IPS DF 6.9 (cell line): Measurements from ENCODE around the gene SRRM1.

ENCODE experiments used
- DNase-seq: peaks from one replicate; pipeline ENCODE4 v3.0.0-alpha.2; 2013; ENCODE audit warnings: low read depth, low spot score
- H3K27ac ChIP-seq: one replicate; pipeline ENCODE4 v1.5.1; 2013; ENCODE audit warnings: low read length, control low read depth
- H3K27me3 ChIP-seq: 2 replicates; pipeline ENCODE4 v1.6.1; 2013; ENCODE audit warnings: mild to moderate bottlenecking, low read length; ENCODE audit not compliant: control insufficient read depth, insufficient read depth
- H3K36me3 ChIP-seq: 2 replicates; pipeline ENCODE4 v1.6.1; 2013; ENCODE audit warnings: low read length; ENCODE audit not compliant: control insufficient read depth, insufficient read depth
- H3K4me1 ChIP-seq: 2 replicates; pipeline ENCODE4 v1.6.1; 2013; ENCODE audit warnings: low read length; ENCODE audit not compliant: control insufficient read depth, insufficient read depth
- H3K4me3 ChIP-seq: 2 replicates; pipeline ENCODE4 v1.5.1; 2013; ENCODE audit warnings: mild to moderate bottlenecking, low read length
- H3K9me3 ChIP-seq: 2 replicates; pipeline ENCODE4 v1.6.1; 2013; ENCODE audit warnings: low read length, inconsistent platforms; ENCODE audit not compliant: control insufficient read depth, insufficient read depth
- WGBS: extraction: QIAGEN DNeasy Blood & Tissue Kit; methylation state at CpG from one replicate; pipeline ENCODE4 v1.1.7; 2013; ENCODE audit warnings: mixed read lengths, missing lambda C conversion rate; ENCODE audit not compliant: insufficient read length, insufficient coverage; 5-methylcytosine and 5-hydroxymethylcytosine counted together

Gene SRRM1

GRCh38 chr1:24620678-24621077 lies 22.4 kb upstream of the SRRM1 start:
- H3K27ac ChIP-seq: no peak overlapping the region
- no peaks in the 10 kb centered on the region for H3K9me3 ChIP-seq
- no peak overlapping the region for H3K4me3 ChIP-seq
- H3K4me1 ChIP-seq: no peaks in the 10 kb centered on the region
- H3K36me3 ChIP-seq: no peaks in the 10 kb centered on the region
- no peak for DNase-seq
- H3K27me3 ChIP-seq: no peaks in the 10 kb centered on the region
- no CpG with 5 or more reads among the region's 5 CpGs for WGBS

- no peak for DNase-seq
- no CpG with 5 or more reads among the region's 5 CpGs for WGBS
- H3K36me3 ChIP-seq: no peaks in the 10 kb centered on the region
- no peak overlapping the region for H3K4me3 ChIP-seq
- no peak overlapping the region for H3K27ac ChIP-seq
- no peaks in the 10 kb centered on the region for H3K27me3 ChIP-seq
- no peaks in the 10 kb centered on the region for H3K4me1 ChIP-seq
- no peaks in the 10 kb centered on the region for H3K9me3 ChIP-seq
Measured at GRCh38 chr1:24621121-24621520, 22.0 kb upstream of the SRRM1 start.

GRCh38 chr1:24622218-24622617 lies 20.9 kb upstream of the SRRM1 start:
- H3K36me3 ChIP-seq: no peaks in the 10 kb centered on the region
- H3K4me3 ChIP-seq: no peak overlapping the region
- no peaks in the 10 kb centered on the region for H3K9me3 ChIP-seq
- no CpG with 5 or more reads among the region's 4 CpGs for WGBS
- no peaks in the 10 kb centered on the region for H3K4me1 ChIP-seq
- no peaks in the 10 kb centered on the region for H3K27me3 ChIP-seq
- no peak for DNase-seq
- H3K27ac ChIP-seq: no peak overlapping the region

- Histone ChIP-seq H3K4me1 (no peaks in the 10 kb centered on the region), H3K36me3 (no peaks in the 10 kb centered on the region), H3K9me3 (no peaks in the 10 kb centered on the region), H3K27me3 (no peaks in the 10 kb centered on the region), H3K27ac (no peak overlapping the region), H3K4me3 (no peak overlapping the region)
- WGBS: no CpG with 5 or more reads among the region's 1 CpG
- DNase-seq: no peak
Measured at GRCh38 chr1:24632832-24633175, 10.3 kb upstream of the SRRM1 start.

GRCh38 chr1:24635195-24635843 lies 7.8 kb upstream of the SRRM1 start:
- no peaks in the 10 kb centered on the region for H3K27me3 ChIP-seq
- no peaks in the 10 kb centered on the region for H3K36me3 ChIP-seq
- H3K9me3 ChIP-seq: no peaks in the 10 kb centered on the region
- H3K4me3 ChIP-seq: no peak overlapping the region
- no peaks in the 10 kb centered on the region for H3K4me1 ChIP-seq
- no CpG with 5 or more reads among the region's 4 CpGs for WGBS
- no peak overlapping the region for H3K27ac ChIP-seq
- no peak for DNase-seq

- no peak for DNase-seq
- Histone ChIP-seq H3K27me3 (no peaks in the 10 kb centered on the region), H3K4me1 (peaks cover 4% of the 10 kb centered on the region), H3K4me3 (no peak overlapping the region), H3K9me3 (no peaks in the 10 kb centered on the region), H3K27ac (no peak overlapping the region), H3K36me3 (no peaks in the 10 kb centered on the region)
- WGBS: no CpG with 5 or more reads among the region's 3 CpGs
Measured at GRCh38 chr1:24636661-24637357, 6.3 kb upstream of the SRRM1 start.

GRCh38 chr1:24639094-24639493 lies 4.0 kb upstream of the SRRM1 start:
- Histone ChIP-seq H3K9me3 (no peaks in the 10 kb centered on the region), H3K36me3 (no peaks in the 10 kb centered on the region), H3K4me1 (peaks cover 4% of the 10 kb centered on the region), H3K27me3 (no peaks in the 10 kb centered on the region), H3K27ac (no peak overlapping the region), H3K4me3 (no peak overlapping the region)
- DNase-seq: no peak
- WGBS: no CpG with 5 or more reads among the region's 2 CpGs

GRCh38 chr1:24639881-24640280 lies 3.2 kb upstream of the SRRM1 start:
- Histone ChIP-seq H3K4me1 (peaks cover 4% of the 10 kb centered on the region), H3K9me3 (no peaks in the 10 kb centered on the region), H3K4me3 (no peak overlapping the region), H3K36me3 (no peaks in the 10 kb centered on the region), H3K27ac (no peak overlapping the region), H3K27me3 (no peaks in the 10 kb centered on the region)
- no CpG with 5 or more reads among the region's 4 CpGs for WGBS
- DNase-seq: no peak

GRCh38 chr1:24640288-24640687 lies 2.8 kb upstream of the SRRM1 start:
- H3K36me3 ChIP-seq: 0 out of 2 replicates have a peak, but pooled peaks cover 2% of the 10 kb centered on the region
- no peaks in the 10 kb centered on the region for H3K9me3 ChIP-seq
- no peak for DNase-seq
- H3K4me1 ChIP-seq: peaks cover 4% of the 10 kb centered on the region
- H3K27ac ChIP-seq: no peak overlapping the region
- H3K4me3 ChIP-seq: no peak overlapping the region
- no peaks in the 10 kb centered on the region for H3K27me3 ChIP-seq
- no CpG with 5 or more reads among the region's 7 CpGs for WGBS

GRCh38 chr1:24641646-24642151 lies 1.4 kb upstream of the SRRM1 start:
- DNase-seq: no peak
- H3K4me1 ChIP-seq: peaks cover 4% of the 10 kb centered on the region
- H3K4me3 ChIP-seq: peak overlapping the region; percentile 25; the same call in 1 of the 2 replicates
- no peak overlapping the region for H3K27ac ChIP-seq
- peaks cover 7% of the 10 kb centered on the region; the same call in 1 of the 2 replicates for H3K36me3 ChIP-seq
- no peaks in the 10 kb centered on the region for H3K9me3 ChIP-seq
- H3K27me3 ChIP-seq: no peaks in the 10 kb centered on the region
- WGBS: no CpG with 5 or more reads among the region's 24 CpGs
